Body of pancreas (tissue), 4 donors: Measurements from ENCODE around the gene N4BP2L1. TPM values are rescaled to one million over a fixed set of nuclear protein-coding genes. Genes with fewer than 3 reads are reported as not detected.

ENCODE experiments used
- ATAC-seq: fragments of 150-250 bp; one replicate; pipeline ENCODE4 v1.9.1; 2016
- DNase-seq, 4 donors: peaks; one replicate each; pipeline ENCODE4 v3.0.0-alpha.2; 2019
- H3K27ac ChIP-seq, 4 donors: fragments of 200-600 bp; sonication (generic); 1 replicate in 3 of 4; 2 replicates in 1 of 4; pipeline versions ENCODE4 v1.5.1 to v1.6.1; 2016 to 2019; ENCODE audit warnings: mild to moderate bottlenecking in 1 of 4, mixed read lengths in 1 of 4, moderate library complexity in 1 of 4
- H3K27me3 ChIP-seq, 2 donors: fragments of 200-600 bp; sonication (generic); one replicate each; pipeline ENCODE4 v1.6.0; 2016; ENCODE audit warnings: mild to moderate bottlenecking in 1 of 2
- H3K36me3 ChIP-seq, 2 donors: fragments of 200-600 bp; sonication (generic); replicated peaks in 1 of 2; 2 replicates each; pipeline ENCODE4 v1.5.1; 2016; ENCODE audit warnings: low read depth in 2 of 2; ENCODE audit not compliant: insufficient read depth in 1 of 2
- H3K4me1 ChIP-seq: fragments of 200-600 bp; sonication (generic); one replicate; pipeline ENCODE4 v1.6.0; 2016
- H3K4me3 ChIP-seq, 2 donors: fragments of 200-600 bp; sonication (generic); 1 replicate in 1 of 2; 2 replicates in 1 of 2; pipeline ENCODE4 v1.5.1; 2016 to 2019
- H3K9me3 ChIP-seq, 3 donors: fragments of 200-600 bp; sonication (generic); 1 replicate in 2 of 3; 2 replicates in 1 of 3; pipeline ENCODE4 v1.5.1; 2016
- POLR2A ChIP-seq, 3 donors: fragments of 450-650 bp; IDR thresholded peaks; one replicate each; pipeline ENCODE4 v1.6.1; 2016; ENCODE audit warnings: antibody characterized with exemption in 3 of 3, mild to moderate bottlenecking in 2 of 3
- WGBS, 2 donors: methylation state at CpG; one replicate each; pipeline ENCODE4 v1.1.5; 2017; 5-methylcytosine and 5-hydroxymethylcytosine counted together
- intact Hi-C: fragments of 100-400 bp; cut with DNase I; formaldehyde crosslinking; loops from one replicate; pipeline ENCODE4 v1.15.1; 2023
- total RNA-seq, 2 donors: library from RNA; depleted of rRNA; stranded (reverse); fragments of >200 nt; gene quantifications; one replicate each; pipeline ENCODE4 v1.1.0, GENCODE V29; 2016
- TF ChIP-seq, protein P1 (sequence below), 7 experiments: fragments of 450-650 bp in 4 of 7; fragments of 200-600 bp in 3 of 7; sonication (generic) in 3 of 7; IDR thresholded peaks; one replicate each; pipeline ENCODE4 v1.5.1; 2016 to 2019; ENCODE audit warnings: antibody characterized with exemption in 7 of 7

The N4BP2L1 gene
- total RNA-seq, 2 donors from 2014 or later = 18.5 to 20.5 TPM

DNA sequence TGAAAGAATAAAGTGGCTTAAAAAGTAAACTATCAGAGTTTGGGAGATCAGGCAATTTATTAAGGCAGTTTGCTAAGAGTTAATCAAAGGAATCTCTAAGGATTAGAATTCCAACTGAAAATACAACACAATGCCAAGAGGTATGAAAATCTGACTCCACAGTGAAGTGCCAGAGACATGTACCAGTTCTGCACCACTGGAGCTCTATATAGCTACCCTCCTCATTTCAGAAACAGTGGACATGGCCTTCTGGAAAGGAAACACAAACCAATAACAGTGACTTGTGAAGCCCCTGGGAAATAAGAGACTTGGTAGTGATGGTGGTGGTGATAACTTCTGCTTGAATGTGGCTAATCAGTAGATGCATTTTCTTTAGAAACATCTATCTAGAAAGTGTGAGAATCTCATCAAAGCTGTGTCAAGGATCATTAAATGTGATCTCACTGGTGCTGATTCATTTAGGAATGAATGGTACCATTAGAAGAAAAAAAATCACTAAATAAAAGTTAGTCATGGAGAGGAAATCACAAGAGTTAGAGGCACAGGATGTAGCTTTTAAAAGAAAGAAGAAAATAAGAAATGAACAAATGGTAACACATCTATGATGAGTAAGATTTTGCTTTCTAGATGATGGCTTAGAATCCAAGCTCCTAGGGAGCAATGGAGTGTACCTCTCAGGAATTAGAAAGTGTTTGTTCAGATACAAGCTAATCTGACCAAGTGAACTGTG lies 20.1 kb upstream of the N4BP2L1 start:
- ATAC-seq = no peak
- H3K9me3 ChIP-seq = no peaks in the 10 kb centered on the region
- no peaks in the 10 kb centered on the region for H3K4me1 ChIP-seq
- TF ChIP-seq, protein P1, sequence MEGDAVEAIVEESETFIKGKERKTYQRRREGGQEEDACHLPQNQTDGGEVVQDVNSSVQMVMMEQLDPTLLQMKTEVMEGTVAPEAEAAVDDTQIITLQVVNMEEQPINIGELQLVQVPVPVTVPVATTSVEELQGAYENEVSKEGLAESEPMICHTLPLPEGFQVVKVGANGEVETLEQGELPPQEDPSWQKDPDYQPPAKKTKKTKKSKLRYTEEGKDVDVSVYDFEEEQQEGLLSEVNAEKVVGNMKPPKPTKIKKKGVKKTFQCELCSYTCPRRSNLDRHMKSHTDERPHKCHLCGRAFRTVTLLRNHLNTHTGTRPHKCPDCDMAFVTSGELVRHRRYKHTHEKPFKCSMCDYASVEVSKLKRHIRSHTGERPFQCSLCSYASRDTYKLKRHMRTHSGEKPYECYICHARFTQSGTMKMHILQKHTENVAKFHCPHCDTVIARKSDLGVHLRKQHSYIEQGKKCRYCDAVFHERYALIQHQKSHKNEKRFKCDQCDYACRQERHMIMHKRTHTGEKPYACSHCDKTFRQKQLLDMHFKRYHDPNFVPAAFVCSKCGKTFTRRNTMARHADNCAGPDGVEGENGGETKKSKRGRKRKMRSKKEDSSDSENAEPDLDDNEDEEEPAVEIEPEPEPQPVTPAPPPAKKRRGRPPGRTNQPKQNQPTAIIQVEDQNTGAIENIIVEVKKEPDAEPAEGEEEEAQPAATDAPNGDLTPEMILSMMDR (IDR thresholded peaks at IDR 0.05) = no peak
- TF ChIP-seq POLR2A (IDR thresholded peaks at IDR 0.05) = no peak
- intact Hi-C loops = no loop called here
- no peaks in the 10 kb centered on the region for H3K27me3 ChIP-seq
- H3K36me3 ChIP-seq = no peaks in the 10 kb centered on the region
- no peak for DNase-seq
- no peak overlapping the region for H3K27ac ChIP-seq
- H3K4me3 ChIP-seq = no peak overlapping the region

DNA sequence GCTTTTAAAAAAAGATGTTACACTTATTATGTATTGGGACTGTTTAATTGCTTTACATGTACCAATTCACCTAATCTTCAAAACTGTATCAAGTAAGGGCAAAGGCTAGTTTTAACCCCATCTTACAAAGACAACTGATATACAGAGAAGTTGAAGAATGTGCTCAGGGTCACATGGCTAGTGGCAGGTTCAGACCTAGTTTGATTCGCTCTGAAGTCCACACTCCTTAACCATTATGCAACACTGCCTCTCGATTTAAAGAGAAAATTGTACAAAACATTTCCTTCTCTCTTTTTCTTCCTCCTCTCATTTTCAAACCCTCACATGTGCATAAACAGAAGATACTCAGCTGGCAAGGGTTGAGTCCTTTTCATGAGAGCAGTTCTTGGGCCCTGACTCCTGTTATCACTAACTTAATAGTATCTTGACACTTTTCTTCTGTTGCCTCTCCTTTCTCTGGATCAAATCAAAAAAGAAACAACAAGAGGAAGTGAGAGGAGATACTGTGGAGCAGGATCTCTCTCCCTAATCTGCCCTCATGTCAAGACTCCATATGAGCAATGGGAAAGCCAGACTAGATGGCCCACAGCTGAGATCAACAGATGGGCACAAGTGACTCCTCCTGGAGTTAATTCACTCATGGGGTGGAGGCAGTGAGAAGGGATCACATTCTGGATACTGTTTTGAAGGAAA lies 19.0 kb upstream of the N4BP2L1 start:
- Histone ChIP-seq H3K4me3 (no peak overlapping the region), H3K27me3 (no peaks in the 10 kb centered on the region), H3K36me3 (no peaks in the 10 kb centered on the region), H3K27ac (no peak overlapping the region), H3K9me3 (no peaks in the 10 kb centered on the region), H3K4me1 (no peaks in the 10 kb centered on the region)
- no peak for TF ChIP-seq POLR2A (IDR thresholded peaks at IDR 0.05)
- TF ChIP-seq, protein P1 (IDR thresholded peaks at IDR 0.05) = no peak
- intact Hi-C loops = no loop called here
- DNase-seq (no peak), ATAC-seq (no peak)
- 51 to 77% methylated on average over 2 of the region's 2 CpGs for WGBS, 2 donors

DNA sequence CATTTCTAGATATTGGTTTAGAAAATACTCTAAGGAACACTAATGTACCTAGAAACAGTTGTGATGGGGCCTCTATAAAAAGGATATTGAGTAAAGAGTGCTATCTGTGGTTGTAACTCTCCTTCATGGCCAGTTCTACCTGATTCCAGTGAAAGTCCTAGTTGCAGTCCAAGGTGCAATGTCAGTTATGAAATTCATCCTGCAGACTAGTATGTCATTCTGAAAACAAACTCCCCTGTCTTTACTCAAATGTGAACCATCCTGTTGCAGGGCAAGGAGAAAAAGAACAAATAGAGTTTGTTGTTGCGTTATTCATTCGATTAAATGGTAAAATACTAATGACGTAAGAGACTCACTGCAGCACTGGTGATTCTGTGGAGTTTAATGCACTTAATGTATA lies 18.3 kb upstream of the N4BP2L1 start:
- H3K27ac ChIP-seq = no peak overlapping the region
- H3K36me3 ChIP-seq = no peaks in the 10 kb centered on the region
- no peak for TF ChIP-seq POLR2A (IDR thresholded peaks at IDR 0.05)
- TF ChIP-seq, protein P1 (IDR thresholded peaks at IDR 0.05) = no peak
- no peaks in the 10 kb centered on the region for H3K4me1 ChIP-seq
- ATAC-seq (no peak), DNase-seq (no peak)
- WGBS, 2 donors = 88 to 97% methylated on average over 3 of the region's 3 CpGs
- H3K9me3 ChIP-seq = no peaks in the 10 kb centered on the region
- no peaks in the 10 kb centered on the region for H3K27me3 ChIP-seq
- H3K4me3 ChIP-seq = no peak overlapping the region
- intact Hi-C loops = no loop called here

DNA sequence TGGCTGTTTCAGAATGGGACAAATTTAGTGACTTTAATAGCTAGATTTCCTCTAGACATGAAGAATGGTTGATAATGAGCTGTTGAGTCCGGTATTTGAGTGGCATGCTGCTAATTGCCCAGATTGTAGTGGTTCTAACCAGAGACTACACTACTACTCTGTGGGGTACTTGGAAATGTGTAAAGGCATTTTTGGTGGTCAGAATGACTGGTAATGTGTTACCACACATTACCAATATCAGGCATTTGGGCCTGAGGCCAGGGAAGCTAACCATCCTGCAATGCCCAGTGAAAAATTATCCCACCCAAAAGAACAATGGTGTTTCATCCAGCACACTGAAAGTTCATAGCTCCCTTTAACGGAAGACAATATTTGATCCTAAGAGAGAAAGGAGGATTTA lies 17.5 kb upstream of the N4BP2L1 start:
- ATAC-seq (no peak), DNase-seq (no peak)
- Histone ChIP-seq H3K9me3 (no peaks in the 10 kb centered on the region), H3K4me3 (no peak overlapping the region), H3K36me3 (no peaks in the 10 kb centered on the region), H3K27ac (no peak overlapping the region), H3K4me1 (no peaks in the 10 kb centered on the region), H3K27me3 (no peaks in the 10 kb centered on the region)
- WGBS, 2 donors = 83 to 92% methylated on average over 2 of the region's 2 CpGs
- TF ChIP-seq, protein P1 (IDR thresholded peaks at IDR 0.05) = no peak
- TF ChIP-seq POLR2A (IDR thresholded peaks at IDR 0.05) = no peak
- intact Hi-C loops = no loop called here
